Stimulated activated CD4-positive, alpha-beta T cell treated with anti-CD3 and anti-CD28 coated beads, Interleukin-12 subunit alpha, Interleukin-12 subunit beta, amount 100 ng/mL, for 24 hours (primary cell): ENCODE data around the gene ZNF778.

Source experiments
- DNase-seq, 2 experiments: peaks; one replicate each; pipeline ENCODE4 v3.0.0-alpha.2; 2020; ENCODE audit warnings: low read depth in 2 of 2

Gene ZNF778

DNA sequence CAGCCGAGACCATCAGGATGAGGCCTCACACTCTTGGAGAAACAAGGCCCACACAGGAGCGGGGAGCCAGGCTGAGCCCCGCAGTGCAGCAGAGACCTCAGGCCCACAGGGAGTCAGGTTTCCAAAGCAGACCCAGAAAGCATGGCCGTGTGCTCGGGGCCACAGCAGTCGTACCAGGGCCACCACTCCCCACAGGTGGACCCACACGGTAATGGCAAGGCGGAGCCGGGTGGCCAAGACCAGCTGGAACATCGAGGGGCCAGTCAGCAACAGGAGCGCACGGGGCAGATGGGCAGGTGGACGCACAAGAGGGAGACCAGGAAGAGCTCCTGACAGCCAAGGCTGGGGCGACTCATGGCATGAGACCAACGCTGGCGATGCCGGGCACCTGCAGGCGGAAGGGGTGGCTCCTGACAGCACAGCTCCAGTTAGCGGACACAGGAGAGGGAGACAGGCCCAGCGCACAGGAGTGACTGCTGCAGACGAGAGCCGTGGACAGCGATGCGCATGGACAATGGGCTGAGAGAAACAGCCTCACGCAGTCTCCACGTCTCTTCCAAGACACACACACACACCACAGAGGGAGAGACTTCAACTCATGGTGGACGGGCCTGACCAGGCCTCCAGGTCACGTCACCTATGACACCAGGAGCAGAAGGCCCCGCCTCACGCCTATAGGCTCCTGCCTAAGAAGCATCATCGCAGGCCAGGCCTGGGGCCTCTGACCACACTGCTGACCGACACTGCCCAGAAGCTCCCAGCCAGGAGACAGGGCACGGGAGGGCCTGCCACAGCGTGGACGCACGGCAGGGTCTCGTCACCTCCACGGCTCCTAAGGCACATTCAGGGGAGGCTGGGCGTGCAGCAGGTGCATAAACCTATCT is 58.6 kb downstream of the ZNF778 start:
- no peak for DNase-seq

DNA sequence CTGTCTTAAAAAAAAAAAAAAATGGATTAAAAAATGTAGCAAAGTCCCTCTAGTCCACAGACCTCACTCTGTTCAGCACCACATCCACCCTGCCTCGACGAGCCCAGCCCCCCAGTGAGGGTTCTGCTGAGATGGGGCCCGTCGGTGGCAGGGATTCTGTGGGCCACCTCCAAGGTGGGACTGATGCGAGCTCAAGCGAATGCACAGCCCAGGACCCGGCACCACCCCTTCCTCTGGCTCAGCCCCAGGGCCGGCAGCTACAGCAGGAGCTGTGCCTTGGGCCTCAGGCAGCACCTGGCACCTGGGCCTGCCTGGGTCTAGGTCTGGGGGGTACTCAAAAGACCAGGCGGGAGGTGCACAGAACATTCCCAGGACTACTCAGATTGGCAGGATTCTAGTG is 59.5 kb downstream of the ZNF778 start:
- DNase-seq, result no peak

DNA sequence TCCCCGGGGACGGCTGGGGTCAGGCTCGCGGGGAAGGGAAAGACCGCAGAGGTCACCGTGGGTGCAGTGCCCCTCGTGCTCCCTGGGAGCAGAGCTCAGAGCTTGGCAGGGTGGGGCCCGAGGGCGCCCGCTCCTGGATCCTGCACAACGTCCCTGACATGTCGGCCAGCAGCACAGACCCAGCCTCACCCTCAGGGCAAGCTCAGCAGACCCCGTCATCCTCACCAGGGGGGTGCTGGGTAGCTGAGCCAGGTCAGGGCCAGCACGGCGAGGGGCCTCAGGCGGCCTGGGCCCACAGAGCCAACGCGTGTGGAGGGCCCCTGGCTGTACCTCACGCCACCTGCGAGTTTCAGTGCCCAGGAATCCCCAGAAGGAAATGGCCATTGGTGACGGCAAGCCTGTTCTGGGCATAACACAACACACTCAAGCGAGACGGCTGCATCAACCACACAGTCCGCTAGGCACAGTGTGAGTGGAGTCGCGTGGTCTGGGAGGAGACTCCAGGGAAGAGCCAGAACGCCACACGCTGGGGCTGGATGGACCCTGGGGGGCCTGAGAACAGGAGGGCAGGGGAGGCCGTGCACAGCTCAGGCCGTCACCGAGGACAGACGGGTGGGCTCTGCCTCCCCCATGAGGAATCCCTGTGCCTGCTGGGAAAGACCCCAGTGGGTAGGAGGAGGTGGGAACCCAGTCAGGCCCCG is 60.3 kb downstream of the ZNF778 start:
- DNase-seq, result no peak

DNA sequence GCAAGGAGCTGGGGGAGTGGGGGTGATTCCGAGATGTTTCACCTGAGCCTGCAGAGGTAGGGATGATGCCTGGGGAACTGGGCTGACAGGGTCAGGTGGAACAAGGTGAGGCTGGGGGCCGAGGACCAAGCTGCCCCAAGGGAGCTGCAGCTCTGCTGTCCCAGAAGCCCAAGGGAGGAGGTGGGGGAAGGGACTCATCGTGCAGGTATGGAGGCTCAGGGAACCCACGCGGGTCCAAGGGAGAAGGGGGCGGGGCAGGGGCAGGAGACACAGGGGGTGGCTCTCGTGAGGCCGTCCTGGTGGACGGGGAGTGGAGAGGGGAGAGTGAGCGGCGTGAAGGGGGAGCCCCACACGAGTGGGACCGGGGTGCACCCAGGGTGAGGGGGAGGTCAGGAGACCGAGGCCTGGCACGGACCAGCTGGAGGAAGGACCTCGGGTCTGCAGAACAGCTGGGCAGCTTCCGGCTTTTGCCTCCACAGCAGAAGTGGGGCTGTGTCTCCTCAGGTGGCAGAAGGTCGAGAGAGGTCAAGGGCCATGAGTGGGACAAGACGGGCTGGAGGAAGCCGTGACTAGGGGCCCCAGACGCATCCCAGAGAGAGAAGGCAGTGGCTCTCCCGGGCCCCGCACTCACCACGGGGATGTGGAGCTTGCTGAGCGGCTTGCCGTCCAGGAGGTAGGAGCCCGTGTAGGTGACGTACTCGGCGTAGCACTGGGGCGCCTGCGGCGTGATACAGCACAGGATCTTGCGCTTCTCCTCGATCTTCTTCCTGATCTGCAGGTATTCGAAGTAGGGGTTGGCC is 61.1 kb downstream of the ZNF778 start:
- DNase-seq, result no peak

DNA sequence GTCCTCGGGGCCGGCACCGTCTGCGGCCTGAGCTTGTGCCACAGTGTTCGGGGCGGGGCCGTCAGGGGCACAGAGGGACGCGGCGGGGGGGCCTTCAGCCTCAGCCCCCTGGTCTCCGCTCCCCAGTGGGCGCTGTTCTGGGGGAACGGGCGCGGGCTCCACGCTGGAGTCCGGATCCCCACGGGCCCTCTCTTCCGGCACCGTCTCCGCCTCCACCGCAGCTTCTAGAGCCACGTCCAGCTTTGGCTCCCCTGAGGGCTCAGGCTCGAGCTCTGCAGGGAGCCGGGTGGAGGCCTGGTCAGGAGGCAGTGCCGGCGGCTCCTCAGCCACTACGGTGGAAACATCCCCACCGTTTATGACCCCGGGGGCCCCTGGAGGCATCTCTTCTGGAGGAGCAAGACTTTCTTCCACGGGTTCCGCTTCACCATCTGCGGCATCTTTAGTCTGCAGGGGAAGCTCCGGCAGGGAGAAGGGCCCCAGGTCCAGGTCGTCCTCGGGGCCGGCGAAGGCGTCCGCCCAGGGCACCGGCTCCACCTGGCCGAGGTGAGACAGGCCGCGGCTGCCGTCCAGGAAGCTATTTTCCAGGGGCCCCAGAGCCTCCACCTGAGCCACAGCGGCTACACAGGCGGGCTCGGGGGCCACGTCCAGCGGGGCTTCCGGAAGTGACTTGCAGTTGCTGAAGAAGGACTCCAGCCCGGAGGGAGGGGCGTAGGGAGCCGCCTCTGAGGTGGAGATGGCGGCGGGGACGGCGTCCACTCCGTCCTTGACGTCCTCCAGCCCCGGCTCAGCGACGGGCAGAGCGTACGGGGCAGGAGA is 62.4 kb downstream of the ZNF778 start:
- no peak for DNase-seq

DNA sequence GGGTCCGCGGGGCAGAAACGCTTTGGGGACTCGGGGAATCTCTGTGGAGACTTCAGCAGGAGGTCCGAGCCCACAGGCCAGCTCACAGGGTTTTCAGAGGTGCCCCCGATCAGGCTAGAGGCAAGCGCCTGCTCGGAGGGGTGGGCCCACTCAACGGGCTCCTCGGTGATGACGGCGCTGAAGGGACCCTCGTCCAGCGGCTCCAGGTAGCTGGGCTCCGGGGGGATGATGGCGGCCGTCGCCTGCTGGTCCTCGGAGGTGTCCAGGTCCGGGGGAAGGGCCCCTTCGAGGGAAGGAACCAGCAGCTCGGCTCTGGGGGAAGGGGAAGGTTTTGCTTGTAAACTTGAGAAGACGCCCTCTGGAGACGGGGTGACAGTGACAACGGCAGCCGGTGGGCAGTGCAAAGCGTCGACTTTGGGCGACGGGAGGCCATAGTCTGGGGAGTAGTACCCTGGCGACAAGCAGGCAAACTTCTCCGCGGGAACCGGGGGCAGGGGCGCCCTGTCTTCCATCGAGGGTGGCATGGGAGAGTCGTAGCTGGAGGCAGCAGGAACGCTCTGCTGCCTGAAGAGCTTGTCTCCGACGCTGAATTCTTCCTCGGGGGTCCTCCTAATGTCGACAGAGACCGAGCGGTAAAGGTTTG is 63.2 kb downstream of the ZNF778 start:
- DNase-seq, result no peak

DNA sequence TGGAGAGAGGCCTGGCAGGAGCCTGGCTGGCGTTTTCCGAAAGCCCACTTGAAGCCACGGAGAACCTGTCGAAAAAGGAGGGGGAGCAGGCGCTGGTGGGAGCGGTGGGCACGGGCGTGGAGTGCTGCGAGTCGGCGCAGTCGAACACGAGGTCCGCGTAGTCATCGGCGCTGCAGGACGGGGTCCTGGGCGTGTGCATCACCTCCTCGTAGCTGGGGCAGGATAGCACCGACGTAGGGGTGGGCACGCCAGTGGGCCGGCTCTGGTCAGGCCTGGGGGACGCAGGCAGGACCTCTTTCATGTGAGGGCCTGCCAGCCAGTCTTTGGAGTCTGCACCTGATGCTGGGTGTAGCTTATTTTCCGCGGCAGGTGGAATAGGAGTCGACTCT is 63.7 kb downstream of the ZNF778 start:
- no peak for DNase-seq

DNA sequence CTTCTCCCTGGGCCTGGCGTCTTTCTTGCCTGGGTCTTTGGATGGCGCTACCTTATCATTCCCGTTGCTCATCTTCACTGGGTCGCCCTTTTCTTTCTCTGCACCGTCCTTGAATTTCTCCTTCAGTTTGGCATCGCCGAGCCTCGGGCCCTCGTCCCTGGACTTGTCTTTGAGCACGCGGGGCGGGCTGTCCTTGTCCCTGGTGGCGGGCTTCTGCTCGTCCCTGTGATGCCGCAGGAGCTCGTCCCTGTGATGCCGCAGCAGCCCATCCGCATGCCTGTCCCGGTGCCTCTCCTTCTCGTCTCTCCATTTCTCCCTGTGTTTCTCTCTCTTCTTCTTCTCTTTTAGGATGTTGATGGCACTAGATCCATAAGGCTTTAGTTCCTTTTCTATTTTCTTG is 64.3 kb downstream of the ZNF778 start:
- DNase-seq, result no peak

DNA sequence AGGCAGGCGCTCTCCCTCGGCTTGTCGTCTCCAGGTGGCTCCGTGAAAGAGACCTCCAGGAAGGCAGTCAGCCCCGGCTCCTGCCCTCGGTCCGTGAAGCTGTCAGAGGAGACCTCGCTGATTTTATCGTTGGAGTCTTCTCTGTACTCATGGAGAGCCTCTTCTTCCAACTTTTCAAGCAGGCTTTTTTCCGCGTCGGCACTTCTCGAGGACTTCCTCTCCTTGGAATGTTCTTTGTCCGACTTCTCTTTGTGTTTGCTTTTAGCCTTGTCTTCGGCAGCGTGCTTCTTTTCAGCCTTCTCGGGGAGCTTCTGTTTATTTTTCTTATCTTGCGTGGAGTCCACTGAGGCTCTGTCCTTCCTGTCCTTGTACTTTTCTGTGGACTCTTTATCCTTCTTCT is 65.0 kb downstream of the ZNF778 start:
- DNase-seq, result no peak

DNA sequence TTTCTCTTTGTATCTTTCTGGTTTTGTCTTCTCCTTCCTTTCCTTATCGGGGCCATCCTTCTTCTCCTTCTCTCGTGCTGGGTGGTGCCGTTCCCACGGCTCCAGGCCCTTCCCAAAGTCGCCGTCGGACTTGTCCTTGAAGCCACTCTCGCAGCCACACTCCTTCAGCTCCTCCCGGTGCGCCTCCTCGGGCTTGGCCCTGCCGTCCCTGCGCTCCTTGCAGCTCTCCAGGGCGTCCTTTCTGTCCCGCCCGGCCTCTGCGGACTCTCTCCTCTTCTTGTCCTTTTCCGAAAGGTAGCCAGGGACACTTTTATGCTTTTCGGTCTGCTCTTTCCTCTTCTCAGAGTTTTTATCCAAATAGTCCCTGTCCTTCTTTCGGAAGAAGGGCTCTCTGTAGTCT is 65.9 kb downstream of the ZNF778 start:
- no peak for DNase-seq

DNA sequence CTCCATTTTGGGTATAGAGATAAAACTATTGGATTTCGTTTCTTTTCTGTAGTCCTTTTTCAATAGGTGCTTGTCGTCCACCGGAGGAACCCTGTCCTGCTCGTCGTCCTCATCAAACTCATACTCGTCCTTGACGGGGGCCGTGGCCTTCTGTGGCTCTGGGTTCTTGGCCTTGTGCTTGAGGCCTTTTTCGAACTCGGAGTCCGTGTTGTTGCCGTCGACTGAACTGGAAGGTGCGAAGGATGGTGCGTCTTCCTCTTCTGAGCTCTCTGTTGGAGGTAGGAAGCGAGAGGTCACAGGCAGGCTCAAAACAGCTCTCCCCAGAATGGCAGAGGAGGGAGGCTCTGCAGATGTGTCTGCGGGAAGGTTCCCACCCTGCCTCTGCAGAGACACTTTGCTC is 67.9 kb downstream of the ZNF778 start:
- no peak for DNase-seq

DNA sequence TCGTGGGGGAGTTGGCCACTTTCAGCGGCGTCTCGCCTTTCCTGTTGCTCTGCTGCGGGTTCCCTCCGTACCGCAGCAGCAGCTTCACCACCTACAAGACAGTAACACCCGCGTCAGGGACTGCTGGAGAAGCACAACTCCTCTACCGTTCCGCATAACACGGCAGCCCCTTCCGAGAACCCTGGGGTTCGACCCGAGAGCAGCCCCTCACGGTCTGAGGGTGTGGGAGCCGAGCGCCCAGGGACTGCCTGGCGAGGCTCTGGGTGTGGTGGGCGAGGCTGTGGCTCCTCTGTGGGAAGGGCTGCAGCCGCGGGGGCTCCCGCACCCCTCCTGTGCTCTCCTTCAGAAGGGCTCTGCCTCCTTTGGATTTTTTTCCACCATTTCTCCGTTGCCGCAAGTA is 68.6 kb downstream of the ZNF778 start:
- DNase-seq, result no peak
